A673 (cell line): Measurements from ENCODE around the gene C6orf52.

Source experiments
- CTCF ChIP-seq: fragments of 300-800, 200-600 bp; sonication (generic); conservative IDR thresholded peaks from 2 replicates; pipeline ENCODE4 v1.5.1; 2017; ENCODE audit warnings: low read depth, mild to moderate bottlenecking, antibody characterized with exemption, low read length, moderate library complexity, mixed read lengths
- EZH2 ChIP-seq: fragments of 200-600 bp; sonication (generic); IDR thresholded peaks from 2 replicates; pipeline ENCODE4 v1.6.1; 2017; ENCODE audit warnings: borderline replicate concordance, low read depth, mild to moderate bottlenecking, mixed read lengths, antibody characterized with exemption, low read length; ENCODE audit not compliant: poor library complexity, severe bottlenecking

GRCh38 chr6:10690651-10691445 lies 3.6 kb downstream of the C6orf52 start:
- no peak for TF ChIP-seq CTCF
- no peak for TF ChIP-seq EZH2
